Tibial artery (tissue), 4 donors: ENCODE data around the gene FNDC7.
A peak's percentile ranks its signal among the peaks of the same experiment; 100 is the strongest.

Experiments used
- DNase-seq, 2 donors: peaks; one replicate each; pipeline ENCODE4 v3.0.0-alpha.2; 2019
- H3K27ac ChIP-seq, 2 donors: fragments of 200-600 bp; sonication (generic) in 1 of 2; 1 replicate in 1 of 2; 2 replicates in 1 of 2; pipeline ENCODE4 v1.5.1; 2018 to 2019; ENCODE audit warnings: mild to moderate bottlenecking in 1 of 2
- H3K27me3 ChIP-seq, 2 donors: fragments of 200-600 bp; sonication (generic) in 1 of 2; one replicate each; pipeline versions ENCODE4 v1.5.1 to v1.6.0; 2016 to 2019
- H3K36me3 ChIP-seq, 3 donors: fragments of 200-600 bp; sonication (generic) in 2 of 3; one replicate each; pipeline ENCODE4 v1.5.1; 2016 to 2019; ENCODE audit warnings: mild to moderate bottlenecking in 2 of 3
- H3K4me1 ChIP-seq, 4 donors: fragments of 200-600 bp; sonication (generic) in 2 of 4; 1 replicate in 3 of 4; 2 replicates in 1 of 4; pipeline ENCODE4 v1.5.1; 2016 to 2019
- H3K4me3 ChIP-seq, 2 donors: fragments of 200-600 bp; sonication (generic) in 1 of 2; 1 replicate in 1 of 2; 2 replicates in 1 of 2; pipeline ENCODE4 v1.5.1; 2018 to 2019; ENCODE audit warnings: mild to moderate bottlenecking in 2 of 2
- H3K9me3 ChIP-seq, 3 donors: fragments of 200-600 bp; sonication (generic) in 1 of 3; one replicate each; pipeline ENCODE4 v1.5.1; 2016 to 2019
- CTCF ChIP-seq, 2 experiments: fragments of 200-600 bp in 1 of 2; fragments of 450-650 bp in 1 of 2; IDR thresholded peaks; one replicate each; pipeline ENCODE4 v1.5.1; 2017 to 2019; ENCODE audit warnings: antibody characterized with exemption in 2 of 2, mild to moderate bottlenecking in 1 of 2, moderate library complexity in 1 of 2
- intact Hi-C: fragments of 100-400 bp; cut with DNase I; formaldehyde crosslinking; loops from one replicate; pipeline ENCODE4 v1.15.0; 2023; ENCODE audit warnings: low total_unique reads

Gene FNDC7

DNA sequence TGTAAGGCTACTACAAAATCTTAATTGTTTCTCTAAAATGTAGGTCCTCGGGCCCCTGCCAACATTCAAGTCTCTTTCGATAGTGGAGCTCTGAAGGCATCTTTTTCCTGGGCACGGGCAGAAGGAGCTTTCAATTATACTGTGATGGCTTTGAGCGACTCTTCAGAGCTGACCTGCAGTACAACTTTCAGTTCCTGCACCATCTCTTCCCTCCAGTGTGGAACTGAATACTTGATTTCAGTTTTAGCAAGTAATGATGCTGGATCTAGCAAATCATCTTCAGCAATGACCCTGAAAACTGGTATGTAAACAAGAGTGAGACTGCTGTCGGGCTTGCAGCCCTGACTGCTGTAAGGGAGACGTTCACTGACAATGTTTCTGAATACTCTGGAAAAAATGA lies 9.6 kb downstream of the FNDC7 start:
- H3K9me3 ChIP-seq = no peaks in the 10 kb centered on the region
- no peaks in the 10 kb centered on the region for H3K27me3 ChIP-seq
- intact Hi-C loops = no loop called here
- H3K4me1 ChIP-seq = peaks cover 0 to 30% (median 2%) of the 10 kb centered on the region in 4 donors
- peak overlapping the region; percentile 13 to 19 for H3K4me3 ChIP-seq
- TF ChIP-seq CTCF (IDR thresholded peaks at IDR 0.05) = no peak
- H3K27ac ChIP-seq = peak overlapping the region; percentile 14 to 41
- no peak for DNase-seq
- no peaks in the 10 kb centered on the region for H3K36me3 ChIP-seq

GRCh38 chr1:108725906-108726305 lies 13.2 kb downstream of the FNDC7 start:
- no peaks in the 10 kb centered on the region for H3K9me3 ChIP-seq
- H3K4me3 ChIP-seq = no peak overlapping the region
- intact Hi-C loops = no loop called here
- no peak overlapping the region for H3K27ac ChIP-seq
- no peaks in the 10 kb centered on the region for H3K36me3 ChIP-seq
- TF ChIP-seq CTCF (IDR thresholded peaks at IDR 0.05) = no peak
- no peak for DNase-seq
- no peaks in the 10 kb centered on the region for H3K27me3 ChIP-seq
- peaks cover 0 to 8% (median 0%) of the 10 kb centered on the region in 4 donors for H3K4me1 ChIP-seq

- H3K4me3 ChIP-seq = no peak overlapping the region
- intact Hi-C loops = no loop called here
- H3K36me3 ChIP-seq = no peaks in the 10 kb centered on the region
- H3K9me3 ChIP-seq = no peaks in the 10 kb centered on the region
- no peak for DNase-seq
- no peaks in the 10 kb centered on the region for H3K27me3 ChIP-seq
- TF ChIP-seq CTCF (IDR thresholded peaks at IDR 0.05) = no peak
- no peak overlapping the region for H3K27ac ChIP-seq
- peaks cover 0 to 2% (median 0%) of the 10 kb centered on the region in 4 donors for H3K4me1 ChIP-seq
These were observed 15.7 kb downstream of the FNDC7 start for GRCh38 chr1:108728327-108728923.

- no peak overlapping the region for H3K4me3 ChIP-seq
- TF ChIP-seq CTCF (IDR thresholded peaks at IDR 0.05) = no peak
- H3K36me3 ChIP-seq = no peaks in the 10 kb centered on the region
- intact Hi-C loops = no loop called here
- H3K9me3 ChIP-seq = no peaks in the 10 kb centered on the region
- no peak for DNase-seq
- no peaks in the 10 kb centered on the region for H3K4me1 ChIP-seq
- no peak overlapping the region for H3K27ac ChIP-seq
- no peaks in the 10 kb centered on the region for H3K27me3 ChIP-seq
These were observed 16.8 kb downstream of the FNDC7 start for GRCh38 chr1:108729481-108729880.

- DNase-seq = no peak
- H3K9me3 ChIP-seq = no peaks in the 10 kb centered on the region
- intact Hi-C loops = no loop called here
- no peaks in the 10 kb centered on the region for H3K4me1 ChIP-seq
- H3K27ac ChIP-seq = no peak overlapping the region
- H3K4me3 ChIP-seq = no peak overlapping the region
- no peaks in the 10 kb centered on the region for H3K36me3 ChIP-seq
- TF ChIP-seq CTCF (IDR thresholded peaks at IDR 0.05) = no peak
- no peaks in the 10 kb centered on the region for H3K27me3 ChIP-seq
These were observed 19.7 kb downstream of the FNDC7 start for GRCh38 chr1:108732398-108732797.
